NCI-H128 (cell line): Measurements from ENCODE around the gene ACTL10.

Source experiments
- DNase-seq: peaks from one replicate; lab custom pipeline; 2025; ENCODE audit not compliant: unreplicated experiment; lab: John Stamatoyannopoulos, UW

ACTL10 gene

GRCh38 chr20:33663161-33664084, 3.3 kb upstream of the ACTL10 start:
- peak; percentile 55 for DNase-seq

- no peak for DNase-seq
Measured at GRCh38 chr20:33664085-33664761, 2.5 kb upstream of the ACTL10 start.

- no peak for DNase-seq
Measured at GRCh38 chr20:33664762-33665144, 2.0 kb upstream of the ACTL10 start.

- DNase-seq = no peak
Measured at GRCh38 chr20:33667245-33667675, 517 bp downstream of the ACTL10 start.

GRCh38 chr20:33667676-33668465, 1.1 kb downstream of the ACTL10 start:
- peak; percentile 28 for DNase-seq

- no peak for DNase-seq
Measured at GRCh38 chr20:33668466-33669155, 1.9 kb downstream of the ACTL10 start.

- no peak for DNase-seq
Measured at GRCh38 chr20:33669224-33669623, 2.5 kb downstream of the ACTL10 start.

GRCh38 chr20:33669873-33670640, 3.3 kb downstream of the ACTL10 start:
- no peak for DNase-seq

- no peak for DNase-seq
Measured at GRCh38 chr20:33670715-33671499, 4.2 kb downstream of the ACTL10 start.

GRCh38 chr20:33671573-33672288, 5.0 kb downstream of the ACTL10 start:
- DNase-seq = no peak

GRCh38 chr20:33672426-33673113, 5.8 kb downstream of the ACTL10 start:
- no peak for DNase-seq

- DNase-seq = no peak
Measured at GRCh38 chr20:33673114-33673409, 6.3 kb downstream of the ACTL10 start.

- no peak for DNase-seq
Measured at GRCh38 chr20:33673410-33674293, 6.9 kb downstream of the ACTL10 start.

- DNase-seq = peak; percentile 30
Measured at GRCh38 chr20:33674294-33675135, 7.8 kb downstream of the ACTL10 start, which contains the start of gene NECAB3. Gene NECAB3, minus strand, starts transcription at chr20:33674428. Its CDS starts 76 bp downstream, at chr20:33674352.

GRCh38 chr20:33675136-33675959, 8.6 kb downstream of the ACTL10 start:
- no peak for DNase-seq
